SK-N-SH (cell line): ENCODE data around the gene RBM19. TPM values are rescaled to one million over a fixed set of nuclear protein-coding genes. Genes with fewer than 3 reads are reported as not detected.

Source experiments
- CTCF ChIA-PET: fragments of 300-600, 350-600 bp; formaldehyde crosslinking; extraction: SDS; loops from one replicate; lab custom pipeline; 2021; lab: Yijun Ruan, JAX
- POLR2A ChIA-PET: fragments of 350-600 bp; sonication (Branson Sonifier 250); formaldehyde crosslinking; extraction: SDS; loops from one replicate; lab custom pipeline; 2020; ENCODE audit warnings: antibody characterized with exemption, inconsistent platforms; lab: Yijun Ruan, JAX
- DNase-seq: peaks from one replicate; pipeline ENCODE4 v3.0.0; 2012
- H2AFZ ChIP-seq: fragments of 200-600 bp; sonication (generic); 2 replicates; pipeline ENCODE4 v1.8.1; 2016; ENCODE audit warnings: antibody characterized with exemption, mild to moderate bottlenecking, low read depth
- H3F3A ChIP-seq: fragments of 200-600 bp; sonication (generic); replicated peaks from 2 replicates; pipeline ENCODE3; 2016; ENCODE audit warnings: antibody characterized with exemption, mild to moderate bottlenecking; ENCODE audit not compliant: insufficient read depth
- H3K27ac ChIP-seq, 2 experiments: fragments of 200-500 bp in 1 of 2; fragments of 200-600 bp in 1 of 2; sonication (Bioruptor generic) in 1 of 2; sonication (generic), shearing (Covaris generic) in 1 of 2; 2 replicates each; pipeline versions ENCODE4 v1.5.1 to v1.6.1; 2014 to 2016; ENCODE audit warnings: low read depth in 2 of 2, inconsistent platforms in 1 of 2, low read length in 1 of 2, mild to moderate bottlenecking in 1 of 2, mixed read lengths in 1 of 2
- H3K27me3 ChIP-seq: fragments of 200-600 bp; sonication (generic), shearing (Covaris generic); 2 replicates; pipeline ENCODE4 v1.6.1; 2016; ENCODE audit warnings: mixed run types; ENCODE audit not compliant: insufficient read depth
- H3K36me3 ChIP-seq, 2 experiments: fragments of 200-500 bp in 1 of 2; fragments of 200-600 bp in 1 of 2; sonication (Bioruptor generic) in 1 of 2; sonication (generic) in 1 of 2; replicated peaks in 1 of 2; 2 replicates each; pipeline versions ENCODE3 to v1.5.1; 2014 to 2016; ENCODE audit warnings: low read length in 1 of 2, mild to moderate bottlenecking in 1 of 2; ENCODE audit not compliant: insufficient read depth in 2 of 2, control insufficient read depth in 1 of 2
- H3K4me1 ChIP-seq, 2 experiments: fragments of 200-500 bp in 1 of 2; fragments of 200-600 bp in 1 of 2; sonication (Bioruptor generic) in 1 of 2; sonication (generic), shearing (Covaris generic) in 1 of 2; 2 replicates each; pipeline versions ENCODE4 v1.5.1 to v1.6.1; 2014 to 2016; ENCODE audit warnings: low read depth in 1 of 2, low read length in 1 of 2, mixed run types in 1 of 2; ENCODE audit not compliant: insufficient read depth in 2 of 2, control insufficient read depth in 1 of 2
- H3K4me2 ChIP-seq: fragments of 200-600 bp; sonication (generic), shearing (Covaris generic); 2 replicates; pipeline ENCODE4 v1.6.1; 2017; ENCODE audit warnings: mixed run types
- H3K4me3 ChIP-seq, 2 experiments: fragments of 200-500 bp in 1 of 2; fragments of 200-600 bp in 1 of 2; sonication (Bioruptor generic) in 1 of 2; sonication (generic), shearing (Covaris generic) in 1 of 2; 2 replicates each; pipeline versions ENCODE4 v1.5.1 to v1.8.1; 2014 to 2016; ENCODE audit warnings: low read depth in 2 of 2, inconsistent platforms in 1 of 2, low read length in 1 of 2, mild to moderate bottlenecking in 1 of 2, mixed read lengths in 1 of 2, moderate library complexity in 1 of 2
- H3K79me2 ChIP-seq: fragments of 200-600 bp; sonication (generic); 2 replicates; pipeline ENCODE4 v1.8.1; 2017; ENCODE audit warnings: mild to moderate bottlenecking; ENCODE audit not compliant: insufficient read depth
- H3K9ac ChIP-seq: fragments of 200-600 bp; sonication (generic); 2 replicates; pipeline ENCODE4 v1.6.1; 2017; ENCODE audit warnings: mixed run types
- H3K9me2 ChIP-seq: fragments of 200-600 bp; sonication (generic); 2 replicates; pipeline ENCODE4 v1.6.1; 2017; ENCODE audit warnings: mixed run types
- H3K9me3 ChIP-seq: fragments of 200-600 bp; sonication (generic); 2 replicates; pipeline ENCODE4 v1.6.1; 2017; ENCODE audit warnings: mixed run types, mild to moderate bottlenecking, moderate library complexity
- H4K20me1 ChIP-seq: fragments of 200-600 bp; sonication (generic); 2 replicates; pipeline ENCODE4 v1.6.1; 2017; ENCODE audit warnings: mild to moderate bottlenecking, mixed run types; ENCODE audit not compliant: insufficient read depth
- CHD2 ChIP-seq: fragments of 150-350 bp; IDR thresholded peaks from 2 replicates; pipeline ENCODE4 v1.6.1; 2018; ENCODE audit warnings: low read length; ENCODE audit not compliant: partially characterized antibody
- CTCF ChIP-seq: fragments of 200-600 bp; sonication (generic); IDR thresholded peaks from 2 replicates; pipeline ENCODE4 v1.6.1; 2017; ENCODE audit warnings: antibody characterized with exemption, mild to moderate bottlenecking, moderate library complexity
- ELF1 ChIP-seq: IDR thresholded peaks from 2 replicates; pipeline ENCODE4 v1.4.0; 2012
- EP300 ChIP-seq, 2 experiments: IDR thresholded peaks; 2 replicates each; pipeline versions ENCODE4 v1.4.0 to v1.6.1; 2012; ENCODE audit warnings: borderline replicate concordance in 1 of 2, low read depth in 1 of 2, low read length in 1 of 2
- JUND ChIP-seq: IDR thresholded peaks from 2 replicates; pipeline ENCODE4 v1.4.0; 2012
- MAX ChIP-seq: IDR thresholded peaks from 2 replicates; pipeline ENCODE4 v1.4.0; 2012; ENCODE audit warnings: low read depth
- POLR2AphosphoS5 ChIP-seq: IDR thresholded peaks from 2 replicates; pipeline ENCODE4 v1.6.1; 2012; ENCODE audit warnings: low read depth, low read length
- RFX5 ChIP-seq: IDR thresholded peaks from 2 replicates; pipeline ENCODE4 v1.6.1; 2012; ENCODE audit warnings: mild to moderate bottlenecking, improper control_type of control experiment, low read length
- RXRA ChIP-seq: IDR thresholded peaks from 2 replicates; pipeline ENCODE4 v1.4.0; 2012; ENCODE audit warnings: low read depth, mild to moderate bottlenecking, borderline replicate concordance
- SIN3A ChIP-seq: IDR thresholded peaks from 2 replicates; pipeline ENCODE4 v1.6.1; 2012; ENCODE audit warnings: low read depth, mild to moderate bottlenecking, low read length, moderate library complexity, borderline replicate concordance
- USF1 ChIP-seq: IDR thresholded peaks from 2 replicates; pipeline ENCODE4 v1.4.0; 2012; ENCODE audit warnings: low read depth, borderline replicate concordance
- YY1 ChIP-seq: IDR thresholded peaks from 2 replicates; pipeline ENCODE4 v1.4.0; 2012; ENCODE audit warnings: low read depth, mild to moderate bottlenecking
- WGBS: methylation state at CpG from one replicate; pipeline ENCODE4 v1.1.6; 2017; ENCODE audit warnings: low lambda C conversion rate; 5-methylcytosine and 5-hydroxymethylcytosine counted together
- polyA plus RNA-seq, 3 experiments: library from polyadenylated mRNA; depleted of rRNA; stranded (reverse); fragments of >200 nt; gene quantifications; 2 replicates each; pipeline ENCODE4 v1.2.3, GENCODE V29; 2012
- TF ChIP-seq, protein P1 (sequence below): IDR thresholded peaks from 2 replicates; pipeline ENCODE4 v1.6.1; 2012; ENCODE audit warnings: mild to moderate bottlenecking, low read depth, low read length, moderate library complexity

Gene RBM19
- polyA plus RNA-seq, 1 of the 3 experiments (the other 2 are of a cell fraction) = 16.6 TPM

- Histone ChIP-seq H3K4me1 (peaks cover 0 to 8% of the 10 kb centered on the region in 2 experiments; a peak in 1 of 4 replicates), H3F3A (no peaks in the 10 kb centered on the region), H3K79me2 (no peaks in the 10 kb centered on the region), H3K4me2 (no peak overlapping the region), H3K27ac (no peak overlapping the region), H3K4me3 (no peak overlapping the region), H3K9ac (no peak overlapping the region), H3K9me3 (no peaks in the 10 kb centered on the region), H3K9me2 (no peaks in the 10 kb centered on the region), H2AFZ (no peak overlapping the region), H3K27me3 (no peaks in the 10 kb centered on the region), H4K20me1 (no peaks in the 10 kb centered on the region), H3K36me3 (no peaks in the 10 kb centered on the region)
- WGBS = 92% methylated on average over 2 of the region's 2 CpGs
- ChIA-PET POLR2A (interaction anchor here (1.1 kb wide), 1 partner anchor 24 kb away, joined by 3 read pairs; no protein-coding TSS in a partner anchor), CTCF (interaction anchor here (0.7 to 2.1 kb wide), 4 partner anchors 9 to 66 kb away, joined by 3 to 5 read pairs (median 3); no protein-coding TSS in a partner anchor)
- TF ChIP-seq ELF1 = no peak
- TF ChIP-seq EP300 (IDR thresholded peaks at IDR 0.05; ENCODE audit: borderline replicate concordance in 1 of 2, low read depth in 1 of 2, low read length in 1 of 2) = no peak
- TF ChIP-seq RXRA = no peak
- TF ChIP-seq, protein P1, sequence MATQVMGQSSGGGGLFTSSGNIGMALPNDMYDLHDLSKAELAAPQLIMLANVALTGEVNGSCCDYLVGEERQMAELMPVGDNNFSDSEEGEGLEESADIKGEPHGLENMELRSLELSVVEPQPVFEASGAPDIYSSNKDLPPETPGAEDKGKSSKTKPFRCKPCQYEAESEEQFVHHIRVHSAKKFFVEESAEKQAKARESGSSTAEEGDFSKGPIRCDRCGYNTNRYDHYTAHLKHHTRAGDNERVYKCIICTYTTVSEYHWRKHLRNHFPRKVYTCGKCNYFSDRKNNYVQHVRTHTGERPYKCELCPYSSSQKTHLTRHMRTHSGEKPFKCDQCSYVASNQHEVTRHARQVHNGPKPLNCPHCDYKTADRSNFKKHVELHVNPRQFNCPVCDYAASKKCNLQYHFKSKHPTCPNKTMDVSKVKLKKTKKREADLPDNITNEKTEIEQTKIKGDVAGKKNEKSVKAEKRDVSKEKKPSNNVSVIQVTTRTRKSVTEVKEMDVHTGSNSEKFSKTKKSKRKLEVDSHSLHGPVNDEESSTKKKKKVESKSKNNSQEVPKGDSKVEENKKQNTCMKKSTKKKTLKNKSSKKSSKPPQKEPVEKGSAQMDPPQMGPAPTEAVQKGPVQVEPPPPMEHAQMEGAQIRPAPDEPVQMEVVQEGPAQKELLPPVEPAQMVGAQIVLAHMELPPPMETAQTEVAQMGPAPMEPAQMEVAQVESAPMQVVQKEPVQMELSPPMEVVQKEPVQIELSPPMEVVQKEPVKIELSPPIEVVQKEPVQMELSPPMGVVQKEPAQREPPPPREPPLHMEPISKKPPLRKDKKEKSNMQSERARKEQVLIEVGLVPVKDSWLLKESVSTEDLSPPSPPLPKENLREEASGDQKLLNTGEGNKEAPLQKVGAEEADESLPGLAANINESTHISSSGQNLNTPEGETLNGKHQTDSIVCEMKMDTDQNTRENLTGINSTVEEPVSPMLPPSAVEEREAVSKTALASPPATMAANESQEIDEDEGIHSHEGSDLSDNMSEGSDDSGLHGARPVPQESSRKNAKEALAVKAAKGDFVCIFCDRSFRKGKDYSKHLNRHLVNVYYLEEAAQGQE = no peak
- no peak for TF ChIP-seq JUND
- no peak for TF ChIP-seq CTCF
- no peak for TF ChIP-seq RFX5
- TF ChIP-seq POLR2AphosphoS5 = no peak
- TF ChIP-seq MAX = no peak
- no peak for TF ChIP-seq CHD2
- TF ChIP-seq USF1 = no peak
- no peak for TF ChIP-seq SIN3A
- no peak for TF ChIP-seq YY1
- DNase-seq = no peak
Measured at GRCh38 chr12:113876160-113876559, 90.0 kb downstream of the RBM19 start.
